ENCODE data around the gene OLIG1. TPM values are rescaled to one million over a fixed set of nuclear protein-coding genes. Genes with fewer than 3 reads are reported as not detected.

The OLIG1 gene
- total and polyA plus RNA-seq, 2 of the 13 experiments (the other 11 are each of a cell fraction or from before 2014, with no cell fraction given): not detected

GRCh38 chr21:33020558-33021100 is 49.3 kb upstream of the OLIG1 start:
- ChIA-PET POLR2A (no interaction called here), CTCF (ENCODE audit: low intra/inter-chr PET ratio, low total read pairs) (no interaction called here)
- no peak overlapping the region for H3K4me3 ChIP-seq (replicated peaks in 1 of 3; ENCODE audit: insufficient read depth in 1 of 3, low read depth in 2 of 3, low read length in 3 of 3)
- ATAC-seq (peak; percentile 40; the same call in 2 of the 3 replicates), DNase-seq (ENCODE audit: low spot score) (no peak), FAIRE-seq (no peak)
- intact Hi-C loops (cut with micrococcal nuclease; ENCODE audit: unreplicated experiment): no loop called here
- H3K27me3 ChIP-seq (ENCODE audit: control insufficient read depth in 1 of 2, insufficient read depth in 2 of 2, low read length in 2 of 2): peaks cover 18 to 72% of the 10 kb centered on the region in 2 experiments
- H2AFZ ChIP-seq (ENCODE audit: low read length): no peak overlapping the region
- H3K9ac ChIP-seq (ENCODE audit: insufficient read depth, low read depth, low read length): no peak overlapping the region
- H4K20me1 ChIP-seq (ENCODE audit: insufficient read depth, low read length): no peaks in the 10 kb centered on the region
- in situ Hi-C loops (cut with HindIII; ENCODE audit: extremely low pct_ligation_motif_present, low pct_unique_long_range_greater_than_20kb): no loop called here
- no peaks in the 10 kb centered on the region for H3K9me3 ChIP-seq (ENCODE audit: low read length)
- no peak overlapping the region; the same call in 1 of the 2 replicates for H3K4me2 ChIP-seq (ENCODE audit: low read depth, low read length)
- WGBS (ENCODE audit: low lambda C conversion rate): 30% methylated on average over 13 of the region's 16 CpGs
- no peak overlapping the region for H3K27ac ChIP-seq (ENCODE audit: extremely low read length, insufficient read depth, low read length)
- H3K36me3 ChIP-seq (replicated peaks in 1 of 2; ENCODE audit: control insufficient read depth in 1 of 2, insufficient read depth in 2 of 2, low read length in 2 of 2): no peaks in the 10 kb centered on the region
- BruUV-seq (replicated peaks): no TSS peak
- H3K79me2 ChIP-seq (ENCODE audit: insufficient read depth, low read length): no peaks in the 10 kb centered on the region
- no peaks in the 10 kb centered on the region for H3K4me1 ChIP-seq (ENCODE audit: insufficient read depth, low read length)
- TF ChIP-seq MAF1 (CRISPR knock-in tag; IDR thresholded peaks at IDR 0.05; ENCODE audit: borderline replicate concordance) (no peak), TEAD2 (CRISPR knock-in tag; IDR thresholded peaks at IDR 0.05) (no peak), FIP1L1 (IDR thresholded peaks at IDR 0.05; ENCODE audit: borderline replicate concordance, insufficient read depth, low read depth, low read length) (no peak), RBFOX2 (IDR thresholded peaks at IDR 0.05; ENCODE audit: low read depth, low read length) (no peak), ZNF773 (CRISPR knock-in tag; IDR thresholded peaks at IDR 0.05; ENCODE audit: borderline replicate concordance) (no peak), HNRNPLL (IDR thresholded peaks at IDR 0.05; ENCODE audit: low read depth, low read length, poor library complexity, severe bottlenecking) (no peak), ZNF704 (CRISPR knock-in tag; IDR thresholded peaks at IDR 0.05; ENCODE audit: borderline replicate concordance) (no peak), ZBTB44 (CRISPR knock-in tag; IDR thresholded peaks at IDR 0.05) (no peak), AKNA (CRISPR knock-in tag; IDR thresholded peaks at IDR 0.05; ENCODE audit: borderline replicate concordance) (no peak)
- TF ChIP-seq, protein P1, sequence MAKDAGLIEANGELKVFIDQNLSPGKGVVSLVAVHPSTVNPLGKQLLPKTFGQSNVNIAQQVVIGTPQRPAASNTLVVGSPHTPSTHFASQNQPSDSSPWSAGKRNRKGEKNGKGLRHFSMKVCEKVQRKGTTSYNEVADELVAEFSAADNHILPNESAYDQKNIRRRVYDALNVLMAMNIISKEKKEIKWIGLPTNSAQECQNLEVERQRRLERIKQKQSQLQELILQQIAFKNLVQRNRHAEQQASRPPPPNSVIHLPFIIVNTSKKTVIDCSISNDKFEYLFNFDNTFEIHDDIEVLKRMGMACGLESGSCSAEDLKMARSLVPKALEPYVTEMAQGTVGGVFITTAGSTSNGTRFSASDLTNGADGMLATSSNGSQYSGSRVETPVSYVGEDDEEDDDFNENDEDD (CRISPR knock-in tag; IDR thresholded peaks at IDR 0.05; ENCODE audit: borderline replicate concordance): no peak

Data from HepG2 (cell line).